ENCODE data around the gene ARL4A.
"Not testable (repeated sequence)": the region's sequence is repeated elsewhere in the genome, so short reads cannot be mapped to it uniquely, and the experiment has no call there.

Gene ARL4A

GRCh38 chr7:12686891-12687717 lies at the start of gene ARL4A:
ARL4A (plus strand) TSS chr7:12687633; CDS start chr7:12688255, 622 bp downstream.
- DNase-seq (ENCODE audit: low read depth): peak; percentile 97

DNA sequence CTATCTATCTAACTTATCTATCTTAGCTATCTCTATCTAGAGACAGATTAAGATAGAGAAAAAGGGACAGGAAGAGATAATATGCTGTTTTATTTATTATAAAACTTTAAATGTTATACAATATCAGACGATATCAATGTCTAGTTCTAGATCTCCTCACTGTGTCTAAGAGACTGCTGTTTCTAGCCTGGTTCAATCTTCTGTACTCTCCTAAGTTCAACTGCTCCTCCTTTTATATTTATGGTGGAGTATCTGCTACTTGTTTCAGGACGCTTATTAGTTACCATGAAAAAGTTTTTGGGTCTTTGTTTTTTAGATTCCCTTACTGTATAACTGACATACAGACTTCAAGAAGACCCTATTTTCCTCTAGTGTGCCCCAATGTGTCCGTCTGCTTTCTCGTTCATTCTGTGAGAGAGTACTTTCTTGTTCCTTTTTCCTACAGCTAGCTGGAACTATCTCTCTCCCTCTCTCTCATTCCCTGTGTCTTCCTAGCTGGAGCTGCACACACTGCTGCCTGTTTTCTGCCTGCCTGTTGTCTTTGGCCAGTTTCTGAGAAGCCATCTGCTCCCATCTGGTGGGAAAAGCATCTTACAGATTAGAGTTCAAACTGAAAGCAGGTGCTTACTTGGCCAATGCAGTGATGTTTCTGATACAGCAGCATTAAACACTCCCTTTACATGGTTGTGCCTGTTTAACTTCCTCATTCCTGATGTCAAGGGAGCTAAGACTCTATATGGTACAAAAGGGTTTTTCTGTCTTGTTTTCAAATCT lies 49.4 kb upstream of the ARL4A start:
- no peak for DNase-seq (ENCODE audit: low read depth)

DNA sequence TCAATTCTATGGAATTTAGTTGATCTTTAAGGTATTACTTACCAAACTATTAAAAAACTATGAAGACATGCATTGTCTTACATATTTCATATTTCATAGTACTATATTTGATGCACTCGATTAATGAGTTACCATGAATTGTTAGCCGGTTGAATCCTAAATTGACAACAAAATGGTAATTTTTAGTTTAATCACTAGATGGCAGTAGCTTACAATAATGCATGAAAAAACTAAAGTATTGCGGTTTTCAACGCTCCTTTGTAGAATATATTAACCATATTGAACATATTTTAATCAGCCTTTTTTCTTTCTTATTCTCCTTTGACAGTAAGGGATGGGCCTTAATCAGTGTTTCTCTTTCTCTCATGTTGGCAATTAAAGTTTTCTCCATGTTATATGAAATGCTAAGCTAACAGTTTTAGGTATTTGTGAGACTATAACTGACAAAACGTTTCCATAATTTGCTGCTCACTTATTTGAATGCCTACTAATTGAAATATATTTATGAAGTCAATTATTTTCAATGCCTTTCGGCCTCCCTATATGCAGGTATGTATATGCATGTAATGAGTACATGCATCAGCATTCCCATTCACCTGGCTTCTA lies 48.5 kb upstream of the ARL4A start:
- DNase-seq (ENCODE audit: low read depth): no peak

DNA sequence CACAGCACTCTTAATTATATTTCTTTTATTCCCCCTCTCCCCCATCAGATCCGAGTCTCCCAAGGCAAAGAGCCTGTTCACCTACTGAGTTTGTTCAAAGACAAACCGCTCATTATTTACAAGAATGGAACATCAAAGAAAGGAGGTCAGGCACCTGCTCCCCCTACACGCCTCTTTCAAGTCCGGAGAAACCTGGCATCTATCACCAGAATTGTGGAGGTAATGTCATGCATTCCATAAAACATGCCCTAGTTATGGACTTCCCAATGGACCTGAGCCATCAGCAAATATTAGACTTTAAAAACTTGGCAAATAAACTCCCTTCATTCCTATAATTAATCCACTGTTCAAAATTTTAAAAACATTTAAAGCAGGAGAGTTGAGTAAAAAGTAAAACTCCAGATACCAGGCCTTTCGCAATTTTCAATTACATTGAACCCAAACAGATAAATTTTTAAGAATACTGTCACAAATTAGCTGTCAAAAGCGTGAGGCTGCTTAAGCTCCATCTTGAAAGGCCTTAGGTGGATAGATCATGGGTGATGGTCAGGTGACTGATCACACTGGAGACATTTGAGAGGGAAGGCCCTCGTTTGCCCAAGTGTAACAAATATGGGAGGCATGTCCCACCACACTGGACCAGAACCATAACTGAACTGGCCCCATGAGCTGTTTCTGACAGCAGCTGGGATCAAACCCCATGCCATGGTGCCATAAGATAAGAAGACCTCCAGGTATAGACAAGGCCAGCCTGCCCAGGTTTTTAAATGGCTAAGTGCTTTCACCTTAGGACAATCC lies 46.9 kb upstream of the ARL4A start:
- no peak for DNase-seq (ENCODE audit: low read depth)

DNA sequence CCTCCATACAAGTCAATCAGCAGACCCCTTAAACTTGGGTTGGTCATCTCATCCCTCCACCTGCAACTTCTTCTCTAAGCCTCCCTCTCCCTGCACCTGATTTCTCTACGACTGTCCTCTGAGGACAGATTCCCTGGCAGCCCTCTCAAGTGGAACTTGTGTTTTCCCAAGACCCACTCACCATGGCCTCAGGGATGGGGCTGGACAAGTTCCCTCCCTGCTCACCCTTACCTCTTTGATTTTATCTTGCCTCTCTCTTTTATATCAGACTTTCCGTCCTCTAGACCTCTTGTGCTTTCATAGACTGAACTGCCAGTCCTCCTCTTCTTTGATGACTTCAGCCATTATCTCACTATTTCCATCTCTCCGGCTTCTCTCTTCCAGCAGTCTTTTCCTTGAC lies 46.2 kb upstream of the ARL4A start:
- DNase-seq (ENCODE audit: low read depth): no peak

DNA sequence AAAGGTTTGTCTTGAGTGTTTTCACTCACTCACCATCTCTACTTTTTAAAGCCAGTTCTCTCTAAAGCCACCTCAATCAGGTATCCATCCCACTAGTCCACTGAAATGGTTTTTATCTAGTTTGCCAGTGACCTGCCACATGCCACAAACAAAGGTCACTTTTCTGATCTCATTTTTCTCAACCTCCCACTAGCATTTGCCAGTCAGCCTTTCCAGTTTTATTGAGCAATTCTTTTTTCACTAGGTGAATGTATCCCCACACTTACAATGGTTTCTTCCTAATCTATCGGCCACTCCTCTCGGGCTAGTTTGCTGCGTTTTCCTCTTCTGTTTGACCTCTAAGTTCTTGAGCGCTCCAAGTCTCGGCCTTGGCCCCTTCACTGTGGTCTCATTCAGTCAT lies 44.9 kb upstream of the ARL4A start:
- no peak for DNase-seq (ENCODE audit: low read depth)

DNA sequence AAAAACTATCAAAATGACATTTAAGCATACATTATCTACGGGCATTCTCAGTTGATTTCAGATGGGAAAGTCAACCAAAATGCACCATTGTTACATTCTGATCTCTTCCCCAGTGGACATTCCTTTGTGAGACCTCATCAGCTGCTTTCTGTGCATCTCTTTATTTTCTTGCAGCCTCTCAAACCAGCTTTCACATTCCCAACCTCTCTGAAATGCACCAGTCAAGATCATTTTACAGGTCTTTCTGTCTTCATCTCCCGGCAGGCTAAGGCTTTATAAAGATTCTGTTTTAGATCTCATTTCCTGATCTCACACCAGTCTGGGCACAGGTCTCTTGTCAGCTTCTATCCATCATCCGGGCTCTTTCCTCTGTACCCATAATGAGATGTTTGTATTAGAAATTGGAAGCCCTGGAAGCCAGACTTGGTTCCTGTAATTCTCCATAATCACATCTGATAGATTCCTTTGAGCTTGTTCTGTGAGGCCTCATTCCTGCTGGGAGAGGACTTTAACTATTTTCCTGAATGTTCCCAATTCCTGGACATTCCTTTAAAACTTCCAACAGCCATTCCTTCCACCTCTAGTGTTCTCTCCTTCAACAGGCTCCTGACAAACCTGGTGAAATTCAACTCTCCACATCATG lies 44.3 kb upstream of the ARL4A start:
- no peak for DNase-seq (ENCODE audit: low read depth)

GRCh38 chr7:12643644-12644043 lies 43.8 kb upstream of the ARL4A start:
- DNase-seq (ENCODE audit: low read depth): no peak

DNA sequence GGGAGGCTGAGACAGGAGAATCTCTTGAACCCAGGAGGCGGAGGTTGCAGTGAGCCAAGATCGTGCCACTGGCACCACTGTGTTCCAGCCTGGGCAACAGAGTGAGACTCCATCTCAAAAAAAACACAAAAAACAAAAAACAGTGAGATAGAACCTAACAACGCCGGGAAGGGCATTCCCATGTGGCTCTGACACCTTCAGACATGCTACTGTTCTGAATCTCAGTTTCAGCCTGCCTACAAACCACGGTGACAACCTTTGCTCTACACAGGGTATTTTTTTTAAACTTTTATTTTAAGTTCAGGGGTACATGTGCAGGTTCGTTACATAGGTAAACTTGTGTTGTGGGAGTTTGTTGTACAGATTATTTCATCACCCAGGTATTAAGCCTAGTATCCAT lies 42.2 kb upstream of the ARL4A start:
- DNase-seq (ENCODE audit: low read depth): not testable (repeated sequence)

- no peak for DNase-seq (ENCODE audit: low read depth)
These were observed 41.3 kb upstream of the ARL4A start for GRCh38 chr7:12646139-12646538.

DNA sequence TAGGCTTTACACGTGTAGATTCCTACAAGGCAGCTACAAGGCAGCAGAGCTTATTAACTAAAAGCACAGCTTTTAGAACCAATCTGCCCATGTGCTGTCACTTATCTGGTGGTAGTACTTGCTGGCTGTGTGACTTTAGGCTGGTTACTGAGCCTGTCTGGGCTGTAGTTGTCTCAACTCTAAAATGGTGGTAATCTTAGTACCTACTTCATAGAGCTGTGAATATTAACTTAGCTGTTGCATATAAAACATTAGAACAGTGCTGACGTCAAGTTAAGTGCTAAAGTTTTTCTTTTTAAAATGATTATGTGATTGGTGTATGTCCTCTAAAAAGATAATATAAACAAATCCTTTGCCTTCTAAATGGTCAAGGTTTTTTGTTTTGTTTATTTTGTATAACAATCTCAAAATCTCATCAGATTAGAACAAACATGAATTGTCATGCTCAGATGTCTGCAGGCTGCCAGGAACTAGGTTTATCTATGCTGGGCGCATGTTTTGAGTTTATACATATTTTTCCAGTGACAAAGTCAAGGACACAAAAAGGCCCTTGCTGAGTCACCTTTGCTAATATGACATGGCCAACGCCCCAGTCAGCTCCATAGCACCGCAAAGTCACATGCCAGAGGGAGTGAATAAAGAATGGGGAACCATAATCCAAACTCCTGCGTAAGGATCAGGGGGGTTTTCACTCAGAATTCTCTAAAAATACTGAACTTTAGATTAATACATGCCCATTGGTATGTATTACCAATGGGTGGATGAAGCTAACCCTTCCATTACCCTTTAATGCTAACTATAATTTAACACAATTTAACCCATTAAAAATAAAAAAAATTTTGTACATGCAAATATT lies 39.8 kb upstream of the ARL4A start:
- DNase-seq (ENCODE audit: low read depth): no peak

DNA sequence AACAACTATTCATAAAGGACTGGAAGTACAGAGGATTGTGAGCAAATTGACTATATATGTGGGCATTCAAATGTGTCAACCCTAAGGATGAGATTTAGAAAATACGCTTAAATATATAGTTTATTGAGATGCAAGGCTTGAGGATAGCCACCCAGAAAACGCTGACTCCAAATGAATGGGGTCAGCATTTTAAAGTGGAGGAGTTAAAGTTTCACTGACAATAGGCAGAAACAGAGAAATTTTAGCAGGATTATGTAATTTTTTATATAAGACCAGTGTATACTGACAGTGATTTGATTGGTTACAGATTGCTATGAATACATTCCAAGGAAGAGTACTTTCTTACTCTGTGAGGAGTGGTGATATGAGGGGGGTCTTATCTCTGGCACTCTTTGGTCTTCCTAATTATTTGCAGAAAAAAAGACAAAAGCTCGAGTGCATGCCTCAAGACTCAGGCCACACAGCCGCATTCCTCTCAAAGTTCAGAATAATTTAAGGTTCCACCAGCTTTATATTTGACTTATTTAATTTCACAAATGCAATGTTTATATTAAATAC lies 38.6 kb upstream of the ARL4A start:
- DNase-seq (ENCODE audit: low read depth): no peak

- DNase-seq (ENCODE audit: low read depth): no peak
These were observed 38.1 kb upstream of the ARL4A start for GRCh38 chr7:12649348-12649747.

DNA sequence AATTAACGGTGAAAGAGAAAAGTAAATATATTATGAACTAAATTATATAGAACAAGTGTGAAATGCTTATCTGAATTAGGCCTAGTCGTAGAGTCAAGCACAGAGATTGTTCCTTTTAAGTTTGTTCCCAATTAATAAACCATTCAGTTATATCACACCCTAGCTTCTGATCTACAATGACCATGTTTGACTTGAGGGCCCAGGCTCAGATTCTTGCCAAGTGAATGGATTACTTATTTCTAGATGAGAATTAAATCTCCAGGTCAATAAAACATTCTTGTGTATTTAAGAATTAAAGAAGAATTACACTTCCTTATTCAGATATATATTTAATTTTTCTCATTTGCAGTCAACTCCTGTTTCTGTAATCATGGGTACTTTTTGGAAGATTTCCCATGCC lies 37.4 kb upstream of the ARL4A start:
- DNase-seq (ENCODE audit: low read depth): no peak

DNA sequence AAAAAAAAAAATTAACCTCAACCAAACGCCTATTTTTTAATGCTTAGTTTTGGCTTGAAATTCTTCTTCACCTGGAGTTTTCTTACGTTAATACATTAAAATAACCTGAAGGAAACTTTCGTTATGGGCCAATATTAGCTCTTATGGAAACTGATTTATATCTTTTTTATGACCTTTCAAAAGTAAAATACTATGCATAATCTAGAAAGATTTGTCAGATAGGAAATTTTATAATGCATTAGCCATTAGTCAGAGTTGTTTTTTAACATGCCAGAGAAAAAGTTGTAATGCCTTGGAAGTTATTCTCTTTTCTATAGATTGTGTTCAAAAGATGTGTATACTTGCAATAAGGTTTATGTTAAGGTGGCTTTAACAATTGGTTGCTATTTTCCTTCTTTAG lies 34.3 kb upstream of the ARL4A start:
- no peak for DNase-seq (ENCODE audit: low read depth)

DNA sequence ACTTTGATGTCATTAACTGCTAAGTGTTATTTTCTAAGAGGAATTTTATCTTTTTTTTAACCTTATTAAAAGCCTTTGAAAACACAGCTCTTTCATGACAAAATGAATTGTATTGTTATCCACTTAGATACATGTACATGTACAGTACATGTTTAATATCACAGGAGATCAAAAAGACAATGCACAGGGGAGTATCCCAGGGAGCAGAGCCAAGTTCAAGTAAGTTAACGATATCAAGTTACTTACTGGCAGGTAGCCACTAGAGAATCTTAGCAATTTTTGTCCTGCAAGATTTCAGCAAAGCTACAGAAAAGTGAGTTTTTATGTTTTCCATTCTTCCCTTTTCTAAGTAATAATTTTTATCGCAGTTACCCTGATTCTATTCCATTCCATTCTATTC lies 33.9 kb upstream of the ARL4A start:
- no peak for DNase-seq (ENCODE audit: low read depth)

- no peak for DNase-seq (ENCODE audit: low read depth)
These were observed 32.3 kb upstream of the ARL4A start for GRCh38 chr7:12655161-12655560.

- DNase-seq (ENCODE audit: low read depth): not testable (repeated sequence)
These were observed 27.0 kb upstream of the ARL4A start for GRCh38 chr7:12660423-12660822.

GRCh38 chr7:12660986-12661385 lies 26.4 kb upstream of the ARL4A start:
- DNase-seq (ENCODE audit: low read depth): not testable (repeated sequence)

DNA sequence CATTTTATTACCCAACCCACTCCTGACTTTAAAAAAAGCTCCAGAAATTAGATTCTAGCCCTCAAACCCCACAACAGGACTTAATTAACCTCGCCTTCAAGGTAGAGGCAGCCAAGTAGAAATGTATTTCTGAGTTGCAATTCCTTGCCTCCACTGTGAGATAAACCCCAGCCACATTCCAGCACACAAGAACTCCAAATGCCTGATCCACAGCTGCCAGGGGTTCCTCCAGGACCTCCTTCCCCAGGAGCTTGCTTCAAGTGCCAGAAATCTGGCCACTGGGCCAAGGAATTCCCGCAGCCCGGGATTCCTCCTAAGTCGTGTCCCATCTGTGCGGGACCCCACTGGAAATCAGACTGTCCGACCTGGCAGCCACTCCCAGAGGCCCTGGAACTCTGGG lies 25.9 kb upstream of the ARL4A start:
- no peak for DNase-seq (ENCODE audit: low read depth)

Measured in stromal cell of bone marrow (primary cell).